Right renal cortex interstitium (tissue), 3 donors: ENCODE results near the gene FAM13A. TPM values are rescaled to one million over a fixed set of nuclear protein-coding genes. Genes with fewer than 3 reads are reported as not detected.
A peak's percentile ranks its signal among the peaks of the same experiment; 100 is the strongest.
"Not testable (repeated sequence)": the region's sequence is repeated elsewhere in the genome, so short reads cannot be mapped to it uniquely, and the experiment has no call there.

Source experiments
- DNase-seq, 3 donors: peaks; one replicate each; pipeline ENCODE4 v3.0.0-alpha.2; 2013; ENCODE audit warnings: low read depth in 3 of 3, low spot score in 2 of 3
- polyA plus RNA-seq, 3 donors: library from polyadenylated mRNA; unstranded; fragments of 120-200 nt; gene quantifications; one replicate each; pipeline ENCODE4 v1.2.1, GENCODE V29; 2013; ENCODE audit not compliant: insufficient read length in 3 of 3

The FAM13A gene
- 10 to 100 TPM; 30.6 to 31.9 (median 31.6) TPM for polyA plus RNA-seq

DNA sequence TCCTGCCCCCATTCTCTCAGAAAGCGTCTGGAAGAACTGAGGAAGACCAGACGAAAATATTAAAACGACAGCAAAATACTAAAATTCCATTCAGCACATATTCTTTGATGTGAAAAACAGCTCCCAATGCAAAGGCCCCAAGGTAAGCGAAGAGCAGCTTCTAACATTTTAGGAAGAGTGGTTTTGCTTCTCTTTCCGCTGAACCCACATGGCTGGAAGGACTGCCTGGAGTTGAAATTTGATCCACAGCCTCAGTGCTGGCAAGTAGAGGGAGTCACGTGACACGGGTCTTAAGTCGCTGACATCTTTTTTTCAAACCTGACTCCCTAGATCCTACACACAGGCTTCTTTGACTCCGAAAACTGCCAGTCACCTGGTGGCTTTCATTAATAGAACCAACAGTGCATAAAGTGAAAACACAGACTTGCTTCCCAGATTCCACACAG is at the start of gene FAM13A:
FAM13A (minus strand) TSS at position 233 of the 446 bp plus-strand sequence; CDS start at position 12, 221 bp downstream.
- peak; percentile 92 to 94 (median 92) for DNase-seq

DNA sequence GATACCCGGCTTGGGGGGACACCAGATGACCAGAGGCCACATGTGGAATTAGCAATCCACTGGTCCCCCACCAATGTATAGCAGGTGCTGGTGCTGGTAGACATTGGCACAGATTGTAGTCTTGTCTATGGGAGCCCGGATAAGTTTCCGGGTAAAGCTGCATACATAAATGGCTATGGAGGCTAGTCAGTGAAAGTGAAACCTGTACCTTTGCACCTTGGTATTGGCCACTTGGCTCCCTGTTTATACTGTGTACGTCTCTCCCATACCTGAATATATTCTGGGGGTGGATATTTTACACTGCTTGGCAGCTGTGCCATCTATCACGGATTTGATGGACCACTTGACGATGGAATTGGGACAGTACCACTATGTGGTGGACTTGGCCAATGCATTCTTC is 48.7 kb upstream of the FAM13A start:
- DNase-seq = no peak

DNA sequence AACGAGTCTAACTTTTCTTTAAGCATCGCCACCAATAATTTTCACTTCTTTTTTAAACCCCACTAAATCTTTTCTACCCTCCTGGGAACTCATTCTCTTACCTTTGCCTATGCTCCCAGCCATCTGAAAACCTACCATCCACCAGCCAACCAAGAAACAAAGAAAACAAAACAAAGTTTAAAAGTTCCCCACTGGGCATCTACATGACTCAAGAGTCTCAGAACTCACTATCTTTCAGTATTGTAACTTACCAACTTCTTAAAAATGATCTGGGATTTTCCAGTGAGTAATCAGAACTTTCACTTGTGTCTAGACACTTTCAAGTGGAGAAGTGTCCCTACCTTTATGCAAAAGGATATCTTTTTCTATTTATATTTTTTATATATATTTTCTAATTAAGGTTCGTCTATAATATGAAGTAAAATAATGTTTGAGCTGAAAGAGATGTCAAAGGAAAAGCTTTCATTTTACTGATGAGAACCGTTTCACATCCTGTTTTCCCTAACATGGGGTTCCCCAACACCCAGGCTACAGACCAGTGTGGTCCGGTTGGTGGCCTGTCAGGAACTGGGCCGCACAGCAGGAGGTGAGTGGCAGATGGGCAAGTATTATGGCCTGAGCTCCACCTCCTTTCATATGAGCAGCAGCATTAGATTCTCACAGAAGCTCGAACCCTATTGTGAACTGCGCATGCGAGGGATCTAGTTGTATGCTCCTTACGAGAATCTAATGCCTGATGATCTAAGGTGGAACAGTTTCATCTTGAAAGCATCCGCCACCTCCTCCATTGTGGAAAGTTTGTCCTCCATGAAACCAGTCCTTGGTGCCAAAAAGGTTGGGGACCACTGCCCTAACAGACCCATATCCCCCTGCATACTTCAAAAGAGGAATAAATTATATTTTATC is 44.5 kb upstream of the FAM13A start:
- DNase-seq = no peak

GRCh38 chr4:89100853-89101252 is 43.9 kb upstream of the FAM13A start:
- no peak for DNase-seq

GRCh38 chr4:89099471-89099870 is 42.5 kb upstream of the FAM13A start:
- no peak for DNase-seq

DNA sequence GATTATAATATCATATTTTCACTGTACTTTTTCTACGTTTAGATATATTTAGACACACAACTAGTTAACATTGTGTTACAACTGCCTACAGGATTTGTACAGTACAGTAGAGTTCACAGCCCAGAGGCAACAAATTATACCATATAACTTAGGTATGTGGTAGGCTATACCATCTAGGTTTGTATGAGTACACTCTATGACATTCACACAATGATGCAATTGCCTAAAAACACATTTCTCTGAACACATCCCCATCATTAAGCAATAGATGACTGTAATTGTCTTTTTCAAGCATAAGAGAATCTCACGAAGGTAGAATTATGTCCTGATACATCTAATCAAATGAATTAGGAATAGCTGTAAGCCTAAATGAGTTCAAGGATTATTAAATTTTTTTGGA is 42.0 kb upstream of the FAM13A start:
- no peak for DNase-seq

DNA sequence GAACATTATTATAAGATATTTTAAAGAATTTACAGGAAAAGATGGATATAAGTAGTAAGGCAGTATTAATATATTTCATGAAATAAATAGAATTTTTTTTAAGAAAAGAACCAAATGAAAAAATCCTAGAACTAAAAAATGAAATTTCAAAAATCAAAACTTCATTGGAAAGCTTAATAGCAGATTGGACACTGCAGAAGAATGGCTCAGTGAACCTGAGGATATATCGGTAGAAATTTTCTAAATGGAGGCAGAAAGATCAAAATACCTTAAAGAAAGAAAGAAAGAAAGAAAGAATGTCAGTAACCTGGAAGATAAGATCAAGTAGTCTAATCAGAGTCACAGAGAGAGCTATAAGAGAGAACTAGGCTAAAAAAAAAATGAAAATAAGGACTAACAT is 21.3 kb upstream of the FAM13A start:
- no peak for DNase-seq

GRCh38 chr4:89077761-89078160 is 20.8 kb upstream of the FAM13A start:
- no peak for DNase-seq

GRCh38 chr4:89072921-89073320 is 15.9 kb upstream of the FAM13A start:
- DNase-seq = no peak

- no peak for DNase-seq
Observed at GRCh38 chr4:89071311-89071710, 14.3 kb upstream of the FAM13A start.

GRCh38 chr4:89070041-89070440 is 13.1 kb upstream of the FAM13A start:
- no peak for DNase-seq

DNA sequence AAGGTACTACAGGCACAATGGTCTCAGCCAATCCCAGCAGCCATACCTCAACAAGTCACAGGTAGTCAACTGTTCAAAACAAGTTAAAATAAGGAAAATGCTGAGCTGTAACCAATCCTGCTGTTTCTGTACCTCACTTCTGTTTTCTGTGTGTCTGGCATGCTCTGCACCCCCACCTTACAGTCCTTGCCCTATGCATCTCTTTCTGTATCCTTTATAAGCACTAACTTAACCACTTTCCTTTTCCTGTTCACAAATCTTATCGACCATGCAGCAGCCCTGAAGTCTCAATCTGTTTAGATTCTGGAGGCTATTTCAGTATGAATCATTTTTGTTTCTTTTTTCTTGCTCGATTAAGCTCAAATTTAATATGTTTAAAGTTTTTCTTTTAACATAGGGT is 12.5 kb upstream of the FAM13A start:
- DNase-seq = no peak

DNA sequence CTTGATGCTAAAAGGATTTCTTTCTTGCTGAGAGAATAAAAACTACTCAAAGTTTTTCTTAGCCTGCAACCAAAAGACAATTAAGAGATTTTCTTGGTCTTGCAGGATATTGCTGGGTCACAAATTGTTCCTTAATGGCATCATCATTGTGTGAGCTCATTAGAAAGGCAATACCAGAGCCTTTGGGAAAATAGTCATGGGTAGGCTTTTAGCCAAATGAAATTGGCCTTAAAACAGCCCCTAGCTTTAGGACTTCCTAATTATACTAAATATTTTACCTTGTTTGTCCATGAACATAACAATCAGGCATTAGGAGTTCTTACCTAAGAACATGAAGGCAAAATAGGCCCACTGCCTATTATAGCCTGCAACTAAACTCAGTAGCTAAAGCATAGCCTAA is 10.4 kb upstream of the FAM13A start:
- no peak for DNase-seq

DNA sequence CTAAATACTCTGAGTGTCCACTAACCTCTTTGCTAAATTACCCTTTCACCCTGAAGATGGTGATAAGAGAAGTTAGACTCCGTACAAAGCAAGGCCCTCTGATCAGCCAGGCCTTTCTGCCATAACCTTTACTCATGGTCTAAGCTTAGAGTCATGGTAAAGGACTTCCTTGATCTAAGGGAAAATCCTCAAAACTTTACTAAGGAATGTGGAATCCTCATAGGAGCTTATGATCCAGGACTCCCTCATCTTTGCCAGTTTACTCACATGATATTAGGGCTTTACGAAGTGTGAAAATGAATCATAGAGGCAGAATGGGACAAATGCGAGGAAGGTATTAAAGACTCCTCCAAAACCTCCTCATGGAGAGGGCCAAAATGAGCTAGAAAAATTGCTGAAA is 7.9 kb upstream of the FAM13A start:
- DNase-seq = no peak

- DNase-seq = not testable (repeated sequence)
Observed at GRCh38 chr4:89057844-89058243, 859 bp upstream of the FAM13A start.

DNA sequence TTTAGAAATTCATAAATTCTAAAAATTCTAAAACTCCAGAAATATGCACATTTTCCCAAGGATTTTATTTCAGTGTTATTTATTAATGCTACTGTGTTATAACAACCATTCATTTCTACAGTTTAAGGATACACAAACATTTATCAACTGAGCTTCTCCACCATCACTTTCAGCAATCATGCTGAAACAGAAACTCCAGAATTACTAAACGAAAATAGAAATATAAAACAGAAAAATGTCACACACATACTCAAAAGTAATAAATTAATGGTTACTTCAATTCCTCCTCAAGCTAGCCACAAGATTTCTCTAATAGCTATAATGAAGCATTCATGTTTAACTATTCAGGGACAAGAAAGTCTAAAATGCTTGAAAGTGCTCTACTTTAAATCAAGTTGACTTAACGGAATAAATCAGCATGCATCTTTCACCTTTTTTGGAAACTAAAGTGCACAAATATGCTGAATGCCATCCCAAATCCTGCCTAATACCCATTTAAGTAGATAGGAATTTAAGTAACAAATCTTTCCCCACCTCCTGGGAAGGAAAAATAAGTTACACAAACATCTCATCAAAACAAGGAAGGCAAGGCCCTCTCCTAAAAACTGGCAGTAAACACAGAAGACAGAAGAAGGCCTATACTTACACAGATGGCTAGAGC is 563 bp downstream of the FAM13A start:
- no peak for DNase-seq

DNA sequence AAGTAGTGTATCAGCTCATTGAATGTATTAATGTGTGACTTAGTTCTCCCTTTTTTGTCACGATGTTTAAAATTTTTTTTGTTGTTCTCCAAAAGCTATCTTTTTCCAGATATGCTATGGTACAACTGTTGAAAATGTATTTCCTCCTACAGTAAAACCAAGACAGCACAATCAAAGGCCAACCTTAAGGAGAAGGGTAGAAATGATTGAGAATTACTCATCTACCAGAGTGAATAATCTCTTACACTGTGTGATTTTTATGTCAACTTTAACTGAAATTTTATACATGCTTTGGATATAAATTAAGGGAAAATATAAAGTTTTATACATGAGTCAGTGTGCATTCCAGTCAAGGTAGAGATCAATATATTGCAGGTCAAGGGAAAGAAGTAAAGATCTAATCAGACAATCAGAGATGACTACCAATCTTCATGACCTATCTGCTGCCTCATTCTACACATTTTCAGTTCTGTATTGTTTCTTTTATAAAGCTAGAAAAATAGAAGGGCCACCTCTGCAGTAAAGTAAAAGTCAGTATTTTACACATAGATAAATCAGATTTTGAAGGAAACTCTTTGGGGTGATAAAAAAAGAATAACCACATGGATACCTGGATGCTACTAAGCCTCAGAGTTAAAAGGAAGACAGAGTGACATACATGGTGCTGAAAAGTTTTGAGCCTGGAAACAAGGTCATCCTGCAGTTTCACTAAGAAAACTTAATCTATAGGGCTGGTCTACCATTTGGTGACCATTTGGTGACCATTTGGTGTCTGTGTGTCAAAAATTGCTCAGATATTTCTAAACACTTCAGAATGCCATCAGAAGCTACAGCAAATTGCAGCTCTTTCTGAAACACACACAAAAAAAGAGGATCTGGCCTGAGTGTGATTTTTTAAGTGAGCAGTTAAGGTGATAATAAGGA is 1.6 kb downstream of the FAM13A start:
- DNase-seq = no peak

DNA sequence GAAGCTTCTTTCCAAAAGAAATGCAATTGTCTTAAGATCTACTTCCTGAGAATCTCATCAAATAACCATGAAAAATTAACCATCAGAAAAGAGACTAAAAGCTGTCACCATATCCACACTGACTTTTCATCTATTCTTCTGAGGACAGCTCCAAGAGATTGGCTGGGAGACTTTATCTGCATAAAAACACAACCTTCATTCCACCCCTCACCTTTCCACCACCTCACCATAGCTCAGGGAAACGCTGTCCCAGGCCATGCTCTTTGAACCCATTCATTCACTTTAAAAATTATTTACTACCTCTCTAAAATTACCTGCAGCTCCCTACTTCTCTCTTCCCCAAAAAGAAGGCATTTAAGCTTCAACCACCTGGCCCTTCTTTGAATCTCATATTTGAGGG is 2.4 kb downstream of the FAM13A start:
- DNase-seq = no peak

DNA sequence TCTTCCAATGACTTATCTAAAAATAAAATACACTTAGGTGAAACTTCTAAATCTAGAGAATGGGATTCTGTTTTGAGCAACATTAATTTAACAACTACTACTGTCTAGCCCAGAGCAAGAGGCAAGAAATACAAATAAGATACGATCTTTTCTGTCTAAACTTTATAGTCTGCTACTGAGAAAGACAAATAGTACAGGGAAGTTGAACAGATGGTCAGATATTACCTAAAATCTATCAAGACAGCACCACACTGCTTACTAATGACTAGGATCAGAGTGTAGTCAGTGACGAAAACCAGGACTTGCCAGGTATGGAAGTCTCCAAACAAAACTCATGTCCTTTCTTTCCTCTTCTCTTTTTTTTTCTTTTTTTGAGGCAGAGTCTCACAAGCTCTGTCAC is 7.1 kb downstream of the FAM13A start:
- DNase-seq = no peak

DNA sequence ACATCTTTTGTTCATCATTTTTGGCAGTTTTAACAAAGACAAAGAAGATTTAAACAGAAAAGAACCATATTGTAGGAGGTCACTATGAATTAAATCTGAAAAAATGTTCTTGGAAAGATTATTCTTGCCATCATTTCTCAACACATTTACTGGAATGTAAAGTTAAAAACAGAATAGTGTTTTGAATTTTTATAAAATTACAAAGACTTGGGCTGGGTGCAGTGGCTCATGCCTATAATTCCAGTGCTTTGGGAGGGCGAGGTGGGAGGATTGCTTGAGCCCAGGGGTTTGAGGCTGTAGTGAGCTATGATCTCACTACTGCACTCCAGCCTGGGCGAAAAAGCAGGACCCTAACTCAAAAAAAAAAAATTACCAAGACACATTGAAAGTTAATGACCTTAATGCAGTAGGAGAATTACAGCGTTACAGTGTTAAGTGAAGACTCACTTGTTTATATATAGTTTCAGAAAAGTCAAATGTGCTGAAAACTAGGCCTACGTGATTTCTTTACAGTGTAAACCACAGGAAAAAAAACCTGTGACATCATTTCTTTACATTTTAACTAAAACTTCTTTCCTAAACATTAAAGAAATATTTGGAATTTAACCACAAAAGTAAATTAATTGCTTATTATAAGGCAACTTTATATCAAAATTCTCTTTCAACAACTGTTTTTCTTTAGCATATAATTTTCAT is 7.9 kb downstream of the FAM13A start:
- no peak for DNase-seq
